Measurements from ENCODE around the gene RGS19. TPM values are rescaled to one million over a fixed set of nuclear protein-coding genes. Genes with fewer than 3 reads are reported as not detected.
A peak's percentile ranks its signal among the peaks of the same experiment; 100 is the strongest.
"Not testable (repeated sequence)": the region's sequence is repeated elsewhere in the genome, so short reads cannot be mapped to it uniquely, and the experiment has no call there.

Gene RGS19, protein sequence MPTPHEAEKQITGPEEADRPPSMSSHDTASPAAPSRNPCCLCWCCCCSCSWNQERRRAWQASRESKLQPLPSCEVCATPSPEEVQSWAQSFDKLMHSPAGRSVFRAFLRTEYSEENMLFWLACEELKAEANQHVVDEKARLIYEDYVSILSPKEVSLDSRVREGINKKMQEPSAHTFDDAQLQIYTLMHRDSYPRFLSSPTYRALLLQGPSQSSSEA
- 12.6 and 18.7 TPM in 2 replicates for total RNA-seq

DNA sequence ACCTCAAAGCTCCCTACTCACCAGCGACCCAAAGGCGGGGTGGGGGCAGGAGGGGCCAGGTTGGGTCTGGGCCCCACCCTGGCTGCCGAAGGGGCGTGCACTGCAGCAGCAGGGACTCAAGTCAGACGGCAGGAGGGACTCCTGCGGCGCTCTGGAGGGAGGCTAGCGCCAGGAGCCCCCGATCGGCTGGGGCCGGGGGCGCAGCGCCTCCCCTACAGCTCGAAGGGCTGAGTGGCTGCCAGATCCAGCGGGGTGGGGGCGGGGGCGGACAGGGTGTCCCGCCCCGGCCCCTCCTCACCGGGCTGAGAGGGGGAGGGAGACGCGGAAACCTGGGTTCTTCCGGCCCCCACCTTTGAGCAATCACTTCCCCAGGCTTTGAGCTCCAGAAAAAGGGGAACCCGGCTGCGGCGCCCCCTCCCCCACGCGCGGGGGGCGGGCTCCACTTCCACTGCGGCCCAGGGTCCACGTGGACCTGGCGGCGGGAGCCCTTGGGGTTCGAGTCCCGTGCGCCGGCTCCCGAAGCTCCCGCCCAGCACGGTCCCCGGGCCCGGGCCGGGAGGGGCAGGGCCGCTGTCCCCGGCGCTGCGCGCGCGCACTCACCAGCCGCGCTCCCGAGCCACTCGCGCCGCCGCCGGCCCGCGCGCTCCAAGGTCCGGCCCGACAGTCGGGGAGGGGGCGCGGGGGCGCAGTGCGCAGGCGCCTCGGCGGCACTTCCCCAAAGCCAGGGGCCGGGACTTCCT is at the start of gene RGS19:
TSS of gene RGS19 (minus strand) at position 246 of the 740 bp plus-strand sequence. CDS start 2,632 bp downstream, outside the sequence.
- DNase-seq (ENCODE audit: low read depth in 2 of 2) = peak; percentile 67 to 88

DNA sequence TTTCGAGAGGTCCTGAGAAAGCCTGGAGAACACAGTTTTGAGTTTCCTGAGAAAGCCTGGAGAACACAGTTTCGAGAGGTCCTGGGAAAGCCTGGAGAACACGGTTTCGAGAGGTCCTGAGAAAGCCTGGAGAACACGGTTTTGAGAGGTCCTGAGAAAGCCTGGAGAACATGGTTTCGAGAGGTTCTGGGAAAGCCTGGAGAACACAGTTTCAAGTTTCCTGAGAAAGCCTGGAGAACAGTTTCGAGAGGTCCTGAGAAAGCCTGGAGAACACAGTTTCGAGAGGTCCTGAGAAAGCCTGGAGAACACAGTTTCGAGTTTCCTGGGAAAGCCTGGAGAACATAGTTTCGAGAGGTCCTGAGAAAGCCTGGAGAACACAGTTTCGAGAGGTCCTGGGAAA is 44.2 kb upstream of the RGS19 start:
- not testable (repeated sequence) for DNase-seq (ENCODE audit: low read depth in 2 of 2)

DNA sequence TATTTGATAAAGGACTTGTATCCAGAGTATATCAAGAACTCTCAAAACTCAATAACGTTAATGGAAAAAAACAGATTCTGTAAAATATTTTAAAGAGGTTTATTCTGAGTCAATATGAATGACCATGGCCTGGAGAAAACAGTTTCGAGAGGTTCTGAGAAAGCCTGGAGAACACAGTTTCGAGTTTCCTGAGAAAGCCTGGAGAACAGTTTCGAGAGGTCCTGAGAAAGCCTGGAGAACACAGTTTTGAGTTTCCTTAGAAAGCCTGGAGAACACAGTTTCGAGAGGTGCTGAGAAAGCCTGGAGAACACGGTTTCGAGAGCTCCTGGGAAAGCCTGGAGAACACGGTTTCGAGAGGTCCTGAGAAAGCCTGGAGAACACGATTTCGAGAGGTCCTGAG is 43.6 kb upstream of the RGS19 start:
- DNase-seq (ENCODE audit: low read depth in 2 of 2) = not testable (repeated sequence)

DNA sequence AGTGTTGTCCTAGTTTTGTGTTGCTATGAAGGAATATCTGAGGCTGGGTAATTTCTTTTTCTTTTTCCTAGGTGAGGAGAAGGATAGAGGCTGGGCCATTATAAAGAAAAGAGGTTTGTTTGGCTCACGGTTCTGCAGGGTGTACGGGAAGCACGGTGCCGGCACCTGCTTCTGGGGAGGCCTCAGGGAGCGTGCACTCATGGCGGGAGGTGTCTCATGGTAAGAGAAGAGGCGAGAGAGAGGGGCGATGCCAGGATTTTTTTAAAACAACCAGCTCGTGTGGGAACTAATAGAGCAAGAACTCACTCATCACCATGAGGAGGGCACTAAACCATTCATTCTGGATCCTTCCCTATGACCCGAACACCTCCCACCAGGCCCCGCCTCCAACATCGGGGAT is 42.3 kb upstream of the RGS19 start:
- no peak for DNase-seq (ENCODE audit: low read depth in 2 of 2)

DNA sequence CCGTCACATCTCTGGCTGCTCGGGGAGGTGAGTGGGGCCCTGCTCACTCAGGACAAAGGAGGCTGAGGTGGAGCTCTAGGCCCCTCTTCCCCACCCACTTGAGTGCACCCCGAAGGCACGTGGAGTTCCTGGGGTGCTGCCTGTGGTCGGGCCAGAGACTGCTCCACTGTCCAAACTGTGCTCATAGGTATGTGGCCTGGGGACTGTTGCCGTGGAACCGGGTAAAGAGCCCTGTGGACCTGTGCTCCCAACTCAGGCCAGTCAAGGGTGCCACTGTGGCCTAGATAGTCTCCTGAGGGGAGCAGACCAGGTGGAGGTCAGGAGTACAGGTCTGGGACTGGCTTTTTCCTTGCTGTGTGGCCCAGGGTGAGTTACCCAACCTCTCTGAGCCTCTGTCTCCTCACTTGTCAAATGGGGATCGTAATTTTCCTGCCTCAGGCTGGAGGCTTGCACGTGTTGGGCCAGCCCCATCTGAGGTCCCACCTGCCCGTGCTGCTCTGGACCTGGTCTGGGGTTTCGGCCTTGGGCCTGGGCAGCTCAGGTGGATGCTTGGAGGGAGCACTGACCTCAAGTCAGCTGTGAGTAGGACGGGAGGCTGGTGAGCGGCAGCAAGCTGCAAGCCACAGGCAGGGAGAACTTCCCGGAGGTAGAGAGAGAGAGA is 40.5 kb upstream of the RGS19 start:
- no peak for DNase-seq (ENCODE audit: low read depth in 2 of 2)

DNA sequence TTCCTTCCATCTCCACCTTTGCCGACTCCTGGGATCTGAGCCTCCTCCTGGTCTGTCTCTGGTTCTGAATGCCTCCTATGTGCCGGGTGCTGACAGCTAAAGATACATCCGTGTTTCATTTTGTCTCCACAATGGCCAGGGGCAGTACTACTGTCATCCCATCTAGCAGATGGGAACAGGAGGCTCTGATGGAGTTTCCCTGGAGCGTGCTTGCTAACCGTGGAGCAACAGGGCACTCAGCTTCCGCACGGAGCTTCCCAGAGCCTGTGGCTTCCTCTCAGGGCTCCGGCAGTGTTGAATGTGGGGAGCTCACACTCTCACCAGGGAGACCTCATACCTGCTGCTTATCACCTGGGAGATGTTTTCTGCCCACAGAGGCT is 40.0 kb upstream of the RGS19 start:
- DNase-seq (ENCODE audit: low read depth in 2 of 2) = no peak

DNA sequence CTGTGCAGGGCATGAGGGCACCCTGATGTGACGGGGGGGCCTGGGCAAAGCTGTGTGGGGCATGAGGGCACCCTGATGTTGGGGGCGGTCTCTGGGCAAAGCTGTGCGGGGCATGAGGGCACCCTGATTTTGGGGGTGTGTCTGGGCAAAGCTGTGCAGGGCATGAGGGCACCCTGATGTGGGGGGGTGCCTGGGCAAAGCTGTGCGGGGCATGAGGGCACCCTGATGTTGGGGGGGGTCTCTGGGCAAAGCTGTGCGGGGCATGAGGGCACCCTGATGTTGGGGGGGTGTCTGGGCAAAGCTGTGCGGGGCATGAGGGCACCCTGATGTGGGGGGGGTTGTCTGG is 38.1 kb upstream of the RGS19 start:
- DNase-seq (ENCODE audit: low read depth in 2 of 2) = not testable (repeated sequence)

DNA sequence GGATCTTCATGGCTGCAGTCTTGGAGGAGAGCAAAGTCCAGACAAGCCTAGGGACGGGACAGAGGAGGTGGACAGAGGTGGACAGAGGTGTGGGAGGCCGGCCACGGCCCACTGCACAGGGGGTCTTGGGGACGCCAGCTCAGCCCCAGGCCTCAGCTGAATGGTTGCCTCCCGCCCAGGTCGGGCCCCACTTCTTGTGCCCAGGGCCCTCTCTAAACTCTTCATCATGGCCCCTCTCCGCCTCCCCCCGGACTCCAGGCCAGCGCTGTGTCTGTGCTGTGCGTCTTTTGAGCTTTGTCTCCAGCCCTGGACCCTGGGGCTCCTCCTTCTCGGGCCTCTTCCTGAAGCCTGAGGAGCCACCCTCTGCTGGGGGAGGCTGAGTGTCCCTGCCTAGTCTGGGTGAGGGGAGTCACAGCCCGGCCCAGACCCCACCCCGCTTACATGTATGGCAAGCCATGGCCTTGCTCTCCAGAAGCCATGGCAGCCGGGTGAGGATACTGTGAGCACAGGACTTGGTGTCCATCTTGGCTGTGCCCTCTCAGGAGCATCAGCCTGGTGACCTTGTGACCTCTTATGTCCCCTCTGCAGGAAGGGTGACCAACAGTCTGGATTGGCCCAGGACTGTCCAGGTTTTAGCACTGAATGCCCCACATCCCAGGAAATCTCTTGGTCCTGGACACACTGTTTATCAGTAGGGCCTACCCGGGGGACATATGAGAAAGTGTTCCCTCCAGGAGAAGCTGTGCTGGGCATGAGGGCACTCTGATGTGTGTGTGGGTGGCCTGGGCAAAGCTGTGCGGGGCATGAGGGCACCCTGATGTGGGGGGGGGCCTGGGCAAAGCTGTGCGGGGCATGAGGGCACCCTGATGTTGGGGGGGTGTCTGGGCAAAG is 37.5 kb upstream of the RGS19 start:
- no peak for DNase-seq (ENCODE audit: low read depth in 2 of 2)

DNA sequence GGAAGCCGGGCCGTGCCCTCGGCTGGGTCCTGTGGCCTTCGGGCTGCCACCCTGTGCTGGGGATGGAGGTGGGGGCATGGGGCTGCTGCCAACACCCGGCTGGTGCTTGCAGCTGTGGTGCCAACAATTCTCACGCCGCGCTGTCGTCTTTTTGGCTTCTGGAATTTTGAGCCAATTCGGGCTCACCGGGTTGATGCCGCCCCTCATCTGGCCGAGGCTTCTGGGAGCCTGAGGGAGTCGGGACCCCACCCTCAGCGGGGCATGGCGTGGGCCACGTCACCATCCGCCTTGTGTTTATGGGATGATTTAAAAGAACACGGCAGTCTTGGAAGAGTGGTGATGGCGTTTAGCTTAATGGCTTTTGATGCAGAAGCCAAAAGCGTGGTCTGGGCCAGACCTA is 36.7 kb upstream of the RGS19 start:
- no peak for DNase-seq (ENCODE audit: low read depth in 2 of 2)

DNA sequence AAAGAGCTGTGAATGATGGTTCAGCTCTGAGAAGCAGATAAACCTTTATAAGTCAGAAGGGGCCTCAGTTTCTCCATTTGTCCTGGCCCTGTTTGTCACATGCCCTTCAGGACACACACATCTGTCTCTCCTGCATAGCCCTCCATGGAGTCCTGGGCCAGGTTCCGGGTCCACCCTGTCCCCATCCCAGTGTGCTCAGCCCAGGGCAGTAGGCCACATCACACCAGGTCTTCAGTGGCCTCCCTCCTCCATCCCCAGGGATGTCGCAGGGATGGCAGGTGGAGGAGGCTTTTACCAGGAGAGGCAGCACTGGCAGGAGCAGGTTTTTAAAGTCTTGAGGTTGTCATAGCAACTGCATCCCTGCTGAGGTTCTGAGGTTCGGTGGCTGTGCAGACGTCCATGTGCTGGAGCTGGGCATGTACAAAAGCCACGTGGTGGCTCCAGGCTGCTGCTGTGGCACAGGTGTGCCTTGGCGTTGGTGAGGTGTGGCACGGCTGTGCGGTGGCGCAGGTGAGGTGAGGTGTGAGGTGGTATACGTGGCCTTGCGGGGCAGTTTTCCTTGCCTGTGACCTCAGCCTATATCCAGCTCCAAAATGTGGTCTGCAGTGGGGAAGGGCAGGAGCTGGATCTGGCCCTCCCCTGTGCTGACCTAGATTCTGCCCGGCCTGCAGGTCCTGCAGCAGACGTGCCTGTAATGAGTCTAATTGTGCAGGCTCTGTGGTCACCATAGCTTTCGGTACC is 36.0 kb upstream of the RGS19 start:
- no peak for DNase-seq (ENCODE audit: low read depth in 2 of 2)

DNA sequence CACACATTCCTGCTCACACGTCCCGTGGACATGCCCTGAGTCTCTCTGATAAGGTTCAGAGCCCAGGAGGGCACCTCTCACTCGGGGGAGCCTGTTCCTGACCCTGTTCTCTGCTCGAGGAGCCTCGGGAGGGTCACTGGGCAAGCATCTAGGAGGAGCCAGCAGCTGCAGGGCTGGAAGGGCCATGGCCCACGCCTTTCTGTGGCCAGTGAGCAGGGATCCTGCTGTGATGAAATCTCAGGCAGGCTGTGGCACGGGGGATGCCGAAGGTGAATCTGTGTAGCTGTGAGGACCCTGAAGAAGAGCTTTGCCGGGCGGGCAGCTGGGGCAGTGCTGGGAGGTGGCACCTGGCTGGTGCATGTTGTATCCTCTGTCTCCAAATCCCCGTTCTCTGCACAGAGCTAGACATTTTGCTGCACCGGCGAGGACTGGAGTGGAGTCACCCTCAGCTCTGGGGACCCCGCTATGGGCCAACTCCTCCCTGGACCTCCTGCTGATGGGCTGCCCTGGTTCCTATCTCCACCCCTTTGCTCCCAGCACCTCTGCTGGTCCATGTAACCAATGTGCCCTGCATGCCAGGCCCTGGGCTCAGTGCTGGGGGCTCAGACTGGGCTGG is 35.1 kb upstream of the RGS19 start:
- no peak for DNase-seq (ENCODE audit: low read depth in 2 of 2)

DNA sequence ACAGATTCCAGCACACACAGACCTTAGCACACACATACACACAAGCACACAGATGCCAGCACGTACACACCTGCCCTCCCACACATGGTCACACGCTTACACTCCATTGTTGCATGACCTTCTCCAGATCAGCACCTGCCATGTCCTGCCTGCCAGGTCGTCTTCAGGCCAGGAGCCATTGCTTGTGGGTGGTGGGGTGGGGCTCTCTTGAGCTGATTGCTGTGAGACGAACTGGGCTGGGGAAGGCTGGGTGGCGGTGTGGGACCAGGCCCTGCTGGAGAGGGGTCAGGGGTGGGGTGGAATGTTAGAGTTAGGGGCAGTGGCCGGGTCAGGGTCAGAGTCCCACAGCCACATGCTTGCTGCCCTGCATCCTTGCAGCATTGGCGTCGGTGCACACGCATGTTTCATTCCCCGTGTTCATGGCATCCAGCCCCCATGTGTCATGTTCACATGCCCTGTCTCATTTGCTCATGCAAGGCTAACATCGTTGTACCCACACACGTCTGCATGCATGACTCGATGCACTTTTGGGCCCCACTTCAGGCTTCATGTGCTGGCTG is 34.6 kb upstream of the RGS19 start:
- no peak for DNase-seq (ENCODE audit: low read depth in 2 of 2)

DNA sequence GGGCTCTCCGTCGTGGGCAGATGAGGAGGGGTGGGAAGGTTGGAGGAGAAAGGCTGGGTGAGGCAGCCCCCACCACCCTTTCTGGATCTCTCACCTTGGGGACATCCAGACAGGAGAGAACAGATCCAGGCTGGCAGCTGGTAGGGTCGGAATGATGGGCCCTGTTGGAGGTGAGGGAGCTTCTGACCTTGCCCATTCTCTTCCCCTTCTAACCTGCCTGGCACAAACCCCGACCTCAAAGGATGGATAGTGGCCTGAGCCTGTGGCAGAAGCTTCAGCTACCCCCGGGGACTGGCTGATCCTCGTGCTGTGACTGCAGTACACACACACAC is 34.1 kb upstream of the RGS19 start:
- no peak for DNase-seq (ENCODE audit: low read depth in 2 of 2)

DNA sequence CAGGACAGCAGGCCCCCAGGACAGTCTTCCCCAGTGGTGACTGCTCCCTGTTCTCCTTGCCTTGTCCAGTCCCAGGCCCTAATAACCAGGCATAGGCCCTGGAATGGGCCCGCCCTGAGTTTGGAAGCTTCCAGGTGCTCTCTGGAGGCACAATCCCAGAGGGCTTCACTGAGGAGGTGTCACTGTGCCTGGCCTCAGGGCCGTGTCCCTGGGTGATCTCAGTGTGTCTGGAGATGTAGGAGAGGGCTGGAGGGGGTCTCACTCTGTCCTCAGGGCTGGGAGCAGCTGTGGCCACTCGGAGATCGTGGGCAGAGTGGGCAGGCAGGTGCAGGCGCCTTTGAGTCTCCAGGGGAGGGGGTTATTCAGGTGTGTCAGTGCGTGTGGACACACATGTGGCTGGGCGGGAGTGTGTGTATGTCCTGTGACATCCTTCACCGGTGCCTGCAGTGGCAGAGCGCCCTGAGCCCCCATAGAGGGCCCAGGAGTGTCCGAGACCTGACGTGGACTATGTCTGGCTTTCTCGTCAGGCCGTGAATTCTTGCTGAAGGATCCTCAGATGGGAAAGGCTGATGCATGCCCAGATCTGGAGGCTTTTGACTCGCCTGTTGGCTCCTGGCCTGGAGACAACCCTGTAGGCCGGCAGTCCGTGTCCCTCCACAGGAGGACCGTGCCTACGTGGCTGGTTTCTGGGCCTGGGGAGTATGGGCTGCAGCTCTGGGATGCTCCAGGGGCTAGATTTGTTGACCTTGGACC is 33.5 kb upstream of the RGS19 start:
- DNase-seq (ENCODE audit: low read depth in 2 of 2) = no peak

DNA sequence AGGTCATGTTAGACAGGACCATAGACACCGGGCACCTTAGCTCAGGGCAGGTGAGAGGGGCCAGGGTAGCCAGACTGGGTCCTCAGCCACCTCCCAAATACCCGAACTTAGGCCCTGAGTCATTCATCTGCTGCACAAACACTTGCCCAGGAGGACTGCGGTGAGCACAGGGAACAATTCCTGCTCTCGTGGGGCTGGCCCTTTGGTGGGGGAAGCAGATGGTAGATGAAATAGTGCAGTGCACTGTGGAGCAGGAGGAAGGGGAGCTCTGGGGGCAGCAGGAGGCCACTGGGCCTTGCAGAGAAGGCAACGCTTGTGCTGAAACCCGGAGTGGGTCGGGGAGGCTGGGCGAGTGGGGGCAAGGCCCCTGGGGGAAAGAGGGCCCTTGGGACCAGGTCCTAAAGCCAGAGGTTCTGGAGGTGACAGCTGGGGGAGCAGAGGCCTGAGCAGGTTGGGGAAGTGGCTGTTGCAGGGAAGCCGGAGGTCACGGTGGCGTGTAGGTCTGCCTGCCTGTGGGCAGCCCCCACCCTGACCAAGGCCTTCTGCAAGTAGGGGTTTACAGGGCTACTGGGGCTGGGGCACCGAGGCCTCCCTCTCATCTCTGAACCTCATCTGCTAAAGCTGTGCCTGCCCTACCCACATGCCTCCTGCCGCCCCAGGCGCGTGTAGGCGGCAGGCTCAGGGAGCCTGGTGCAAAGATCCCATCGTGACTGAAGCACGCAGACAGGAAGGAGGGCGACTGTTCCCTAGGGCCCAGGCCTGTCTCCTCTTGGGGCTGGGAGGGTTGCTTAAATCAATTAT is 32.7 kb upstream of the RGS19 start:
- no peak for DNase-seq (ENCODE audit: low read depth in 2 of 2)

DNA sequence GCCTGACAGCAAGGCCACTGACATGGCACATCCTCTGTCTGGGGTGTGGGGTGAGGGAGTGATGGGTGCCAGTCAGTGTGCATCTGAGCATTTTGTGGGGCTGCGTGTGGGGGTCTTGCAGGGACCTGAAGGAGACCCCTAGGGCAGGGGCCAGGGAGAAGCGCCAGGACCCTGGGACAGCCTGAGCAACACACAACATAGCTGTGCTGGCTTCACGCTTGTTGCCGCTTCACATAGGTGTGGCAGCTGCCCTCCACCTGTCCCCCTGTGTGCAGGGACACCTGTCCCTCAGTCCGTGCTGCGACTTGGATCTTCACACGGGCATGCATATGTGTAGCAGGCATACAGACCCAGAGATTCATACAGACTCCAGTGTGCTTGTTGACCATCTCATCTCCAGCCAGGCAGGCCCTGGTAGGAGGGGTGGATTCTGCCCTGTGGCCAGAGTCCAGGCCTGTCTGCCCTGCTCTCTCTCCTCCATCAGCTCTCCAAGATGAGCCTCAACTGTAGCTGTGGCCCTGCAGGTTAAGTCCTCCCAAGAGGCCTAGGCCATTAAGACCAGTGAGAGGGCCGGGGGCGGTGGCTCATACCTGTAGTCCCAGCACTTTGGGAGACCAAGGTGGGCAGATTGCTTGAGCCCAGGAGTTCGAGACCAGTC is 31.2 kb upstream of the RGS19 start:
- DNase-seq (ENCODE audit: low read depth in 2 of 2) = no peak

DNA sequence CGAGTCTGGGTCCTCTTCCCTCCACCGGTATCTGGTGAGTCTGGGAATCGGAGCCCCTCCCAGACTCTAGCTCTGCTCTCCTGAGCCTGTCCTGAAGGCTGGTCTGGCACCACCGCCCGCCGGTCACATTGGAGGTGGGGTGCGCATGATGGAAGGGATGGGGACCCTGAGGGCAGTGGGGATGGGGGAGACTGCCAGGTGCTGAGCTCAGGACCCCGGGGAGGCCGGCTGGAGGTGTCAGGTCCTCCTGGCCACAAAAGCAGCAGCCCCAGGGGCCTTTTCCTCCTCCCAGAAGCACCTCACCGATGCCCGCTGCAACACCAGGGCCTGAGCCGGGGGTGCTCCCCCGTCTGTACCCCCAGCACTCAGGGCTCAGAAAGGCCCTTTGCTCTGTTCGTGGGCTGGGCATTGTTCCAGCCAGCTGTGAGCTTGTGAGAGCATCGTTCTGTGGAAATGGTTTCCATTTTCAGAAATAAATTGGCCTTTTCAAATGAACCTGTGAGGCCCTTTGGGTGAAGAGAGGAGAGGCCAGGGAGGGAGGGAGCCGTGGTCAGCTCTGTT is 30.6 kb upstream of the RGS19 start:
- DNase-seq (ENCODE audit: low read depth in 2 of 2) = no peak
